ENCODE results near the gene ZNF140. TPM values are rescaled to one million over a fixed set of nuclear protein-coding genes. Genes with fewer than 3 reads are reported as not detected.

ZNF140 gene
- total and polyA plus RNA-seq, 2 donors from 2014 or later: 14.1 to 20.4 TPM

GRCh38 chr12:133129368-133130037 lies 48.8 kb downstream of the ZNF140 start:
- H3K9me3 ChIP-seq (ENCODE audit: control insufficient read depth in 2 of 3, insufficient read depth in 1 of 3, low read length in 3 of 3): peaks cover 8 to 35% (median 17%) of the 10 kb centered on the region in 3 donors
- no peak for TF ChIP-seq CTCF (IDR thresholded peaks at IDR 0.05; ENCODE audit: borderline replicate concordance, extremely low read depth, insufficient read depth)

DNA sequence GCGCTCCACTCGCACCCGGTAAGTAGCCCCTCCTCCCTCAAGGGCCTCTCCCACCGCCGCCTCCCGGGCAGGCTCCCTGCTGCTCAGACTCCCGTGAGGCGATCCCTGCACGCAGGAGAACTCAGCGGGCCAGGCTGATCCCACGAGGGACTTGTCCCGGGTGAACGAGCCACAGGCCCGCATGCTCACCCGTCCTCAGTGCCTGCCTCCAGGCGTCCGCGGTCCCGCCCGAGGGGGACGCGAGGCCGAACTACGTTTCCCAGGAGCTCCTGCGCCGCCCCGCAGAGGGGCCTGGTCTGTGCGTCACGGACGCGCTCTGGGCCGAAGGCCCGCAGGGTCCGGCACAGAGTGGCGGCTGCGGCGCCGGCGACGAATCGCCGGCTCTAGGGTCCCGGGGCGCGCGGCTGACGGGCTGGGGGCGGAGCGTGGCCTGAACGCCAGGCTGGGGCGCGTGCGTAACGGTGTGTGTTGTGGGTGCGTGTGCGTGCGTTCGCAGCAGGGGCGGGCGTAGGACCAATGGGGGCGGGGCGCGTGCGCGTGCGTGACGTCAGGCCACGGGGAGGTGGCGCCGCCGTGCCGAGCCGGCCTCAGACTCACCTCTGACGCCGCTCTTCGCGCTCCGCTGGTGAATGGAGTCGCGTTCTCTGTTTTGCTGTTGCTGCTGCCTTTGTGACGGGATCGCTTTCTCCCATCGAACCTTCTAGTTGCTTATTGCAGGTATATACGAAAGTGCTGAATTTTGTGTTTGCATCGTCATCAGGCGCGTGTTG lies 49.5 kb downstream of the ZNF140 start, which contains the start of the genes ZNF10 and ZNF891:
TSS of gene ZNF10 (plus strand) at position 590 of the 770 bp plus-strand sequence. CDS start 13,866 bp downstream, outside the sequence.
TSS of gene ZNF891 (minus strand) at position 237 of the 770 bp plus-strand sequence. CDS start 8,356 bp downstream, outside the sequence.
- H3K9me3 ChIP-seq (ENCODE audit: control insufficient read depth in 2 of 3, insufficient read depth in 1 of 3, low read length in 3 of 3): peaks cover 8 to 34% (median 18%) of the 10 kb centered on the region in 3 donors
- H3K4me1 ChIP-seq (ENCODE audit: control insufficient read depth in 2 of 3, insufficient read depth in 2 of 3, low read depth in 1 of 3, low read length in 3 of 3): no peaks in the 10 kb centered on the region
- peak within 1 kb of the TSS; percentile 92 to 98 for H3K27ac ChIP-seq (ENCODE audit: low read depth in 2 of 2, low read length in 2 of 2)
- intact Hi-C loops (cut with DNase I): no loop called here
- peaks cover 9 to 17% (median 10%) of the 10 kb centered on the region in 3 donors for H3K36me3 ChIP-seq (ENCODE audit: control insufficient read depth in 2 of 3, insufficient read depth in 3 of 3, low read length in 3 of 3)
- H3K4me3 ChIP-seq (ENCODE audit: low read length in 3 of 3): peak within 1 kb of the TSS; percentile 83 to 99 (median 89)
- H3K9ac ChIP-seq (ENCODE audit: low read length in 3 of 3): peak within 1 kb of the TSS; percentile 75 to 90 (median 85)
- peak; percentile 97 to 99 (median 98) for DNase-seq
- no peak for FAIRE-seq
- no peaks in the 10 kb centered on the region for H3K27me3 ChIP-seq (ENCODE audit: control insufficient read depth, insufficient read depth, low read length)
- TF ChIP-seq CTCF (IDR thresholded peaks at IDR 0.05; ENCODE audit: borderline replicate concordance, extremely low read depth, insufficient read depth): no peak

More at GRCh38 chr12:133129368-133130037, 48.8 kb downstream of the ZNF140 start:
- Histone ChIP-seq H3K4me1 (ENCODE audit: control insufficient read depth in 2 of 3, insufficient read depth in 2 of 3, low read depth in 1 of 3, low read length in 3 of 3) (no peaks in the 10 kb centered on the region), H3K27me3 (ENCODE audit: control insufficient read depth, insufficient read depth, low read length) (no peaks in the 10 kb centered on the region), H3K27ac (ENCODE audit: low read depth in 2 of 2, low read length in 2 of 2) (peak overlapping the region; percentile 92 to 98), H3K4me3 (ENCODE audit: low read length in 3 of 3) (peak overlapping the region; percentile 63 to 89 (median 83)), H3K36me3 (ENCODE audit: control insufficient read depth in 2 of 3, insufficient read depth in 3 of 3, low read length in 3 of 3) (peaks cover 3 to 11% (median 9%) of the 10 kb centered on the region in 3 donors), H3K9ac (ENCODE audit: low read length in 3 of 3) (peak overlapping the region; percentile 46 to 75 (median 69))
- intact Hi-C loops (cut with DNase I): no loop called here
- FAIRE-seq: no peak
- no peak for DNase-seq

GRCh38 chr12:133130808-133131128 lies 50.0 kb downstream of the ZNF140 start:
- Histone ChIP-seq H3K9me3 (ENCODE audit: control insufficient read depth in 2 of 3, insufficient read depth in 1 of 3, low read length in 3 of 3) (peaks cover 8 to 34% (median 18%) of the 10 kb centered on the region in 3 donors), H3K27me3 (ENCODE audit: control insufficient read depth, insufficient read depth, low read length) (no peaks in the 10 kb centered on the region), H3K9ac (ENCODE audit: low read length in 3 of 3) (peak overlapping the region; percentile 75 to 90 (median 85)), H3K27ac (ENCODE audit: low read depth in 2 of 2, low read length in 2 of 2) (peak overlapping the region; percentile 92 to 98), H3K4me3 (ENCODE audit: low read length in 3 of 3) (peak overlapping the region; percentile 83 to 99 (median 89)), H3K36me3 (ENCODE audit: control insufficient read depth in 2 of 3, insufficient read depth in 3 of 3, low read length in 3 of 3) (peaks cover 11 to 17% (median 12%) of the 10 kb centered on the region in 3 donors), H3K4me1 (ENCODE audit: control insufficient read depth in 2 of 3, insufficient read depth in 2 of 3, low read depth in 1 of 3, low read length in 3 of 3) (no peaks in the 10 kb centered on the region)
- no peak for TF ChIP-seq CTCF (IDR thresholded peaks at IDR 0.05; ENCODE audit: borderline replicate concordance, extremely low read depth, insufficient read depth)
- intact Hi-C loops (cut with DNase I): no loop called here
- peak in 2 of 5 donors; percentile 69 to 80 for DNase-seq
- no peak for FAIRE-seq
